HG03108 (cell line): ENCODE results near the gene COL4A2.
"Not testable (repeated sequence)": the region's sequence is repeated elsewhere in the genome, so short reads cannot be mapped to it uniquely, and the experiment has no call there.

ENCODE experiments used
- ATAC-seq: cut with Tn5 transposase; IDR thresholded peaks from one replicate; pipeline ENCODE4 v1.9.1; 2021; ENCODE audit warnings: moderate library complexity; ENCODE audit not compliant: unreplicated experiment

COL4A2 gene

GRCh38 chr13:110319774-110320509, 12.9 kb downstream of the COL4A2 start:
- no peak for ATAC-seq

- no peak for ATAC-seq
These were observed 13.6 kb downstream of the COL4A2 start for GRCh38 chr13:110320645-110321044.

GRCh38 chr13:110321573-110321972, 14.5 kb downstream of the COL4A2 start:
- ATAC-seq = not testable (repeated sequence)

- ATAC-seq = no peak
These were observed 15.2 kb downstream of the COL4A2 start for GRCh38 chr13:110322126-110322827.

GRCh38 chr13:110322828-110323171, 15.7 kb downstream of the COL4A2 start:
- ATAC-seq = no peak

GRCh38 chr13:110323172-110323891, 16.2 kb downstream of the COL4A2 start:
- no peak for ATAC-seq

- no peak for ATAC-seq
These were observed 17.1 kb downstream of the COL4A2 start for GRCh38 chr13:110324026-110324749.

- ATAC-seq = no peak
These were observed 19.3 kb downstream of the COL4A2 start for GRCh38 chr13:110326263-110326904.

- ATAC-seq = no peak
These were observed 20.1 kb downstream of the COL4A2 start for GRCh38 chr13:110327051-110327721.

GRCh38 chr13:110328573-110328972, 21.5 kb downstream of the COL4A2 start:
- no peak for ATAC-seq

- no peak for ATAC-seq
These were observed 22.2 kb downstream of the COL4A2 start for GRCh38 chr13:110329258-110329657.

- no peak for ATAC-seq
These were observed 22.8 kb downstream of the COL4A2 start for GRCh38 chr13:110329798-110330461.

- ATAC-seq = no peak
These were observed 23.5 kb downstream of the COL4A2 start for GRCh38 chr13:110330491-110331011.

- no peak for ATAC-seq
These were observed 24.3 kb downstream of the COL4A2 start for GRCh38 chr13:110331362-110331761.

- ATAC-seq = no peak
These were observed 25.7 kb downstream of the COL4A2 start for GRCh38 chr13:110332750-110333149.

- ATAC-seq = no peak
These were observed 26.8 kb downstream of the COL4A2 start for GRCh38 chr13:110333837-110334236.

GRCh38 chr13:110334256-110334655, 27.2 kb downstream of the COL4A2 start:
- no peak for ATAC-seq

GRCh38 chr13:110334841-110335490, 27.9 kb downstream of the COL4A2 start:
- ATAC-seq = no peak

- no peak for ATAC-seq
These were observed 29.0 kb downstream of the COL4A2 start for GRCh38 chr13:110336108-110336507.
